Neural progenitor cell (in vitro differentiated cells): ENCODE data around the gene ABCD4. TPM values are rescaled to one million over a fixed set of nuclear protein-coding genes. Genes with fewer than 3 reads are reported as not detected.

Source experiments
- DNase-seq: peaks from one replicate; pipeline ENCODE4 v3.0.0-alpha.2; 2016; ENCODE audit warnings: low spot score
- H2AFZ ChIP-seq: fragments of 200-600 bp; sonication (generic); replicated peaks from 2 replicates; pipeline ENCODE4 v1.6.1; 2016; ENCODE audit warnings: antibody characterized with exemption
- H3F3A ChIP-seq: fragments of 200-600 bp; sonication (generic); 2 replicates; pipeline ENCODE4 v1.6.1; 2016; ENCODE audit warnings: antibody characterized with exemption, low read depth
- H3K27ac ChIP-seq: fragments of 200-600 bp; sonication (generic); 2 replicates; pipeline ENCODE4 v1.5.1; 2016; ENCODE audit warnings: mild to moderate bottlenecking
- H3K27me3 ChIP-seq: fragments of 200-600 bp; sonication (generic); 2 replicates; pipeline ENCODE4 v1.6.1; 2016; ENCODE audit warnings: mild to moderate bottlenecking, moderate library complexity
- H3K36me3 ChIP-seq: fragments of 200-600 bp; sonication (generic); 2 replicates; pipeline ENCODE4 v1.5.1; 2016
- H3K4me1 ChIP-seq: fragments of 200-600 bp; sonication (generic); 2 replicates; pipeline ENCODE4 v1.6.1; 2016; ENCODE audit warnings: mixed run types
- H3K4me2 ChIP-seq: fragments of 200-600 bp; sonication (generic); 2 replicates; pipeline ENCODE4 v1.6.1; 2016
- H3K4me3 ChIP-seq: fragments of 200-600 bp; sonication (generic); 2 replicates; pipeline ENCODE4 v1.5.1; 2016
- H3K79me2 ChIP-seq: fragments of 200-600 bp; sonication (generic); 2 replicates; pipeline ENCODE4 v1.6.1; 2016; ENCODE audit warnings: low read depth
- H3K9ac ChIP-seq: fragments of 200-600 bp; sonication (generic); 2 replicates; pipeline ENCODE4 v1.6.1; 2016
- H3K9me3 ChIP-seq: fragments of 200-600 bp; sonication (generic); 2 replicates; pipeline ENCODE4 v1.5.1; 2016; ENCODE audit warnings: low read depth
- H4K20me1 ChIP-seq: fragments of 200-600 bp; sonication (generic); 2 replicates; pipeline ENCODE4 v1.6.1; 2016; ENCODE audit warnings: low read depth
- H3K27ac Mint-ChIP-seq: 3 replicates; pipeline ENCODE4 v1.8.0; 2021; ENCODE audit warnings: mixed read lengths
- H3K27me3 Mint-ChIP-seq: 2 replicates; pipeline ENCODE4 v1.8.0; 2022; ENCODE audit warnings: low read depth, mild to moderate bottlenecking, inconsistent platforms, moderate library complexity, mixed read lengths; ENCODE audit not compliant: insufficient read depth
- H3K36me3 Mint-ChIP-seq: 3 replicates; pipeline ENCODE4 v1.8.0; 2021; ENCODE audit warnings: mixed read lengths
- H3K4me1 Mint-ChIP-seq: 3 replicates; pipeline ENCODE4 v1.8.0; 2021; ENCODE audit warnings: mixed read lengths
- H3K4me3 Mint-ChIP-seq: 3 replicates; pipeline ENCODE4 v1.8.0; 2021; ENCODE audit warnings: mild to moderate bottlenecking, moderate library complexity, mixed read lengths
- H3K9me3 Mint-ChIP-seq: 3 replicates; pipeline ENCODE4 v1.8.0; 2020; ENCODE audit warnings: mixed read lengths
- EZH2 ChIP-seq: fragments of 200-600 bp; sonication (generic); IDR thresholded peaks from 2 replicates; pipeline ENCODE4 v1.6.1; 2017; ENCODE audit warnings: antibody characterized with exemption, mild to moderate bottlenecking, moderate library complexity
- EZH2phosphoT487 ChIP-seq: fragments of 200-600 bp; sonication (generic); IDR thresholded peaks from 2 replicates; pipeline ENCODE4 v1.6.1; 2017; ENCODE audit warnings: antibody characterized with exemption
- total RNA-seq: library from RNA; depleted of rRNA; stranded (reverse); fragments of >200 nt; gene quantifications from 2 replicates; pipeline ENCODE4 v1.2.3, GENCODE V29; 2015; ENCODE audit warnings: low replicate concordance
- TF ChIP-seq, protein P1 (sequence below): fragments of 200-600 bp; sonication (generic); IDR thresholded peaks from 2 replicates; pipeline ENCODE4 v1.5.1; 2017; ENCODE audit warnings: antibody characterized with exemption, mild to moderate bottlenecking

Gene ABCD4
- total RNA-seq = 66.6 and 110 TPM in 2 replicates

- DNase-seq = peak; percentile 96
- H3K79me2 ChIP-seq = peaks cover 48% of the 10 kb centered on the region
- Mint-ChIP-seq H3K4me1 (peaks cover 20% of the 10 kb centered on the region), H3K4me3 (peak within 1 kb of the TSS; percentile 97), H3K27me3 (peaks cover 2% of the 10 kb centered on the region), H3K36me3 (peaks cover 11% of the 10 kb centered on the region), H3K27ac (peak within 1 kb of the TSS; percentile 90), H3K9me3 (no peaks in the 10 kb centered on the region)
- H3K4me2 ChIP-seq = peak within 1 kb of the TSS; percentile 85
- peak within 1 kb of the TSS; percentile 68 for H3K9ac ChIP-seq
- TF ChIP-seq, protein P1, sequence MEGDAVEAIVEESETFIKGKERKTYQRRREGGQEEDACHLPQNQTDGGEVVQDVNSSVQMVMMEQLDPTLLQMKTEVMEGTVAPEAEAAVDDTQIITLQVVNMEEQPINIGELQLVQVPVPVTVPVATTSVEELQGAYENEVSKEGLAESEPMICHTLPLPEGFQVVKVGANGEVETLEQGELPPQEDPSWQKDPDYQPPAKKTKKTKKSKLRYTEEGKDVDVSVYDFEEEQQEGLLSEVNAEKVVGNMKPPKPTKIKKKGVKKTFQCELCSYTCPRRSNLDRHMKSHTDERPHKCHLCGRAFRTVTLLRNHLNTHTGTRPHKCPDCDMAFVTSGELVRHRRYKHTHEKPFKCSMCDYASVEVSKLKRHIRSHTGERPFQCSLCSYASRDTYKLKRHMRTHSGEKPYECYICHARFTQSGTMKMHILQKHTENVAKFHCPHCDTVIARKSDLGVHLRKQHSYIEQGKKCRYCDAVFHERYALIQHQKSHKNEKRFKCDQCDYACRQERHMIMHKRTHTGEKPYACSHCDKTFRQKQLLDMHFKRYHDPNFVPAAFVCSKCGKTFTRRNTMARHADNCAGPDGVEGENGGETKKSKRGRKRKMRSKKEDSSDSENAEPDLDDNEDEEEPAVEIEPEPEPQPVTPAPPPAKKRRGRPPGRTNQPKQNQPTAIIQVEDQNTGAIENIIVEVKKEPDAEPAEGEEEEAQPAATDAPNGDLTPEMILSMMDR = peak; percentile 74
- TF ChIP-seq EZH2phosphoT487 = peak; percentile 26
- no peak for TF ChIP-seq EZH2
- peaks cover 17% of the 10 kb centered on the region for H3F3A ChIP-seq
- H3K4me3 ChIP-seq = peak within 1 kb of the TSS; percentile 75
- peaks cover 35% of the 10 kb centered on the region for H4K20me1 ChIP-seq
- no peaks in the 10 kb centered on the region for H3K9me3 ChIP-seq
- H3K27ac ChIP-seq = peak within 1 kb of the TSS; percentile 74
- peaks cover 18% of the 10 kb centered on the region for H3K4me1 ChIP-seq
- no peaks in the 10 kb centered on the region for H3K36me3 ChIP-seq
- H3K27me3 ChIP-seq = no peaks in the 10 kb centered on the region
- peak within 1 kb of the TSS; percentile 84 for H2AFZ ChIP-seq
Observed at GRCh38 chr14:74302634-74303569, at the start of gene ABCD4. TSS of gene ABCD4 (minus strand) at chr14:74302934. CDS start at chr14:74302912, 22 bp downstream.

- TF ChIP-seq, protein P1 = no peak
- TF ChIP-seq EZH2 (no peak), EZH2phosphoT487 (no peak)
- H3K27ac ChIP-seq = no peak overlapping the region
- H3K36me3 ChIP-seq = no peaks in the 10 kb centered on the region
- Mint-ChIP-seq H3K27ac (no peak overlapping the region), H3K36me3 (no peaks in the 10 kb centered on the region), H3K4me1 (peaks cover 11% of the 10 kb centered on the region), H3K4me3 (no peak overlapping the region), H3K27me3 (peaks cover 2% of the 10 kb centered on the region), H3K9me3 (no peaks in the 10 kb centered on the region)
- peak overlapping the region; percentile 29 for H2AFZ ChIP-seq
- peaks cover 43% of the 10 kb centered on the region for H3F3A ChIP-seq
- H3K4me3 ChIP-seq = peak overlapping the region; percentile 14
- peaks cover 79% of the 10 kb centered on the region for H3K79me2 ChIP-seq
- no peak overlapping the region for H3K9ac ChIP-seq
- no peaks in the 10 kb centered on the region for H4K20me1 ChIP-seq
- H3K27me3 ChIP-seq = no peaks in the 10 kb centered on the region
- peak overlapping the region; percentile 75 for H3K4me2 ChIP-seq
- DNase-seq = no peak
- peaks cover 50% of the 10 kb centered on the region for H3K4me1 ChIP-seq
- H3K9me3 ChIP-seq = no peaks in the 10 kb centered on the region
Observed at GRCh38 chr14:74350928-74351323, 48.2 kb upstream of the ABCD4 start.

DNA sequence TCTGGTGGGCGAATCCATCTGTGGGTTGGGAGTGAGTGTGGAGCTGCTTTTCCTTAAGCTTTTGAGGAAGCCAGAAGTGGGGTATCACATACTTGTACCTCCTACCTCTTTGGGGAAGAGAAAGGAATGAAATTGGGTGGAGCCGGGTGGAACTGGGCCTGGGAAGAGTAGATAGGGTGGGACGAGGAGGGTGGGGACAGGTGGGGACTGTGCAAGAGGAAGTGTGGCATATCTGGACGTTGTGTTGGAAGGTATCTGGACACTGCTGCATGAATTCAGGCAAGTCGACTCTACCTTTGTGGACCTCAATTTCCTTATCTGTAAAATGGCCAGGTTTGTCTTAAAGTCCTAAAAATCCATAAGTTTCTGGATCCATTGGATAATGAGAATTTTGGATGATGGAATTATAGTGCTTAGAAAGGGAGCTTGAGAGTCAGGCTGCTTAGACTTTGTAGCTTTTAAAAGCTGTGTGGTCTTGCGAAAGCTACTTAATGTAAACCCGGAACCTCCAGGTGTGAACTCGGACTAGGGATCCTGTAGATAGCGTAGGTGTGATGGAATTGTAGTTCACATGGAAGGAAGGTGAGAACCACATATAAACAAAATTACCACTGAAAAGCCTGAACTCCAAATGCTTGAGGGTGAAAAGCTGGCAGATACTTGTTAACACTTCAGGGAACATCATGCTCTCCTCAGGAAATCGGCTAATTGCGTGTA, 47.6 kb upstream of the ABCD4 start:
- TF ChIP-seq, protein P1 = no peak
- TF ChIP-seq EZH2phosphoT487 = no peak
- TF ChIP-seq EZH2 = no peak
- no peak overlapping the region for H3K27ac Mint-ChIP-seq
- H3K36me3 Mint-ChIP-seq = no peaks in the 10 kb centered on the region
- Histone ChIP-seq H3K9ac (no peak overlapping the region), H3K9me3 (no peaks in the 10 kb centered on the region), H3K4me1 (peaks cover 50% of the 10 kb centered on the region), H3K79me2 (peaks cover 76% of the 10 kb centered on the region), H3K27ac (no peak overlapping the region), H4K20me1 (no peaks in the 10 kb centered on the region), H3K4me3 (peak overlapping the region; percentile 43), H3K4me2 (peak overlapping the region; percentile 75), H3K36me3 (no peaks in the 10 kb centered on the region), H2AFZ (peak overlapping the region; percentile 29), H3K27me3 (no peaks in the 10 kb centered on the region), H3F3A (peaks cover 43% of the 10 kb centered on the region)
- H3K9me3 Mint-ChIP-seq = no peaks in the 10 kb centered on the region
- no peak overlapping the region for H3K4me3 Mint-ChIP-seq
- H3K27me3 Mint-ChIP-seq = peaks cover 2% of the 10 kb centered on the region
- DNase-seq = no peak
- peaks cover 11% of the 10 kb centered on the region for H3K4me1 Mint-ChIP-seq
